GM12864 (cell line): ENCODE results near the gene EMP1.

Experiments used
- DNase-seq: peaks from one replicate; pipeline ENCODE4 v3.0.0-alpha.2; 2011; ENCODE audit warnings: low read depth
- H3K4me3 ChIP-seq: 2 replicates; pipeline ENCODE4 v1.5.1; 2011; ENCODE audit warnings: mild to moderate bottlenecking, low read depth, low read length, control low read depth
- CTCF ChIP-seq: IDR thresholded peaks from 2 replicates; pipeline ENCODE4 v1.5.1; 2011; ENCODE audit warnings: low read depth, mild to moderate bottlenecking, moderate library complexity, low read length, control low read depth, inconsistent platforms; ENCODE audit errors: missing control alignments

Gene EMP1

GRCh38 chr12:13187399-13187798 is 9.1 kb upstream of the EMP1 start:
- no peak overlapping the region for H3K4me3 ChIP-seq
- no peak for DNase-seq
- no peak for TF ChIP-seq CTCF

- no peak for TF ChIP-seq CTCF
- DNase-seq = no peak
- no peak overlapping the region for H3K4me3 ChIP-seq
These were observed 7.3 kb upstream of the EMP1 start for GRCh38 chr12:13189264-13189663.

GRCh38 chr12:13190275-13190674 is 6.3 kb upstream of the EMP1 start:
- DNase-seq = no peak
- TF ChIP-seq CTCF = no peak
- no peak overlapping the region for H3K4me3 ChIP-seq

- DNase-seq = no peak
- TF ChIP-seq CTCF = no peak
- no peak overlapping the region for H3K4me3 ChIP-seq
These were observed 3.8 kb upstream of the EMP1 start for GRCh38 chr12:13192719-13193118.

GRCh38 chr12:13193505-13194231 is 2.9 kb upstream of the EMP1 start:
- TF ChIP-seq CTCF = no peak
- DNase-seq = no peak
- no peak overlapping the region for H3K4me3 ChIP-seq

GRCh38 chr12:13194401-13195110 is 2.0 kb upstream of the EMP1 start:
- DNase-seq = no peak
- H3K4me3 ChIP-seq = no peak overlapping the region
- no peak for TF ChIP-seq CTCF
